ENCODE data around the gene RXRG. TPM values are rescaled to one million over a fixed set of nuclear protein-coding genes. Genes with fewer than 3 reads are reported as not detected.

The RXRG gene
- total RNA-seq, 1 experiment from 2014 or later: not detected

GRCh38 chr1:165392634-165393571 is 52.0 kb downstream of the RXRG start (continued):
- TF ChIP-seq AFF4 (CRISPR knock-in tag; IDR thresholded peaks at IDR 0.05; ENCODE audit: borderline replicate concordance) (no peak), ARID4B (CRISPR knock-in tag; IDR thresholded peaks at IDR 0.05; ENCODE audit: borderline replicate concordance) (no peak), SMAD3 (CRISPR knock-in tag; IDR thresholded peaks at IDR 0.05; ENCODE audit: borderline replicate concordance) (no peak), E2F5 (CRISPR knock-in tag; IDR thresholded peaks at IDR 0.05) (no peak), SMAD4 (CRISPR knock-in tag; IDR thresholded peaks at IDR 0.05) (no peak), AR (CRISPR knock-in tag; IDR thresholded peaks at IDR 0.05) (no peak), ZNF396 (CRISPR knock-in tag; IDR thresholded peaks at IDR 0.05; ENCODE audit: borderline replicate concordance) (no peak), ATF1 (CRISPR knock-in tag; IDR thresholded peaks at IDR 0.05) (no peak), MAX (CRISPR knock-in tag; IDR thresholded peaks at IDR 0.05) (no peak), CDX4 (CRISPR knock-in tag; IDR thresholded peaks at IDR 0.05; ENCODE audit: borderline replicate concordance) (no peak), CTCF (IDR thresholded peaks at IDR 0.05) (peak; percentile 87), NR3C1 (CRISPR knock-in tag; conservative IDR thresholded peaks at IDR 0.05; ENCODE audit: low read depth) (no peak), ZNF512 (CRISPR knock-in tag; IDR thresholded peaks at IDR 0.05; ENCODE audit: borderline replicate concordance) (no peak), ZNF263 (CRISPR knock-in tag; IDR thresholded peaks at IDR 0.05; ENCODE audit: low read depth) (no peak), SP1 (CRISPR knock-in tag; conservative IDR thresholded peaks at IDR 0.05) (peak; percentile 65; the same call in 1 of the 2 replicates), HMGXB4 (CRISPR knock-in tag; IDR thresholded peaks at IDR 0.05) (0 out of 2 replicates have a peak, but pooled peaks have one; percentile 33), ETV6 (CRISPR knock-in tag; IDR thresholded peaks at IDR 0.05) (peak; percentile 57; the same call in 1 of the 2 replicates), GABPB1 (CRISPR knock-in tag; IDR thresholded peaks at IDR 0.05) (no peak)

Measured in WTC11 (cell line).